SK-N-SH (cell line): ENCODE results near the gene TTLL7.

Source experiments
- FOXM1 ChIP-seq: IDR thresholded peaks from 2 replicates; pipeline ENCODE4 v1.4.0; 2012; ENCODE audit warnings: low read depth, mild to moderate bottlenecking
- JUND ChIP-seq: IDR thresholded peaks from 2 replicates; pipeline ENCODE4 v1.4.0; 2012
- NFIC ChIP-seq: IDR thresholded peaks from 2 replicates; pipeline ENCODE4 v1.4.0; 2012; ENCODE audit warnings: borderline replicate concordance
- POLR2AphosphoS5 ChIP-seq: IDR thresholded peaks from 2 replicates; pipeline ENCODE4 v1.6.1; 2012; ENCODE audit warnings: low read depth, low read length
- SIN3A ChIP-seq: IDR thresholded peaks from 2 replicates; pipeline ENCODE4 v1.6.1; 2012; ENCODE audit warnings: low read depth, mild to moderate bottlenecking, low read length, moderate library complexity, borderline replicate concordance
- TF ChIP-seq, protein P1 (sequence below): fragments of 200-600 bp; sonication (generic); IDR thresholded peaks from 2 replicates; pipeline ENCODE4 v1.6.1; 2017; ENCODE audit warnings: antibody characterized with exemption, mild to moderate bottlenecking, moderate library complexity
- TF ChIP-seq, protein P2 (sequence below): IDR thresholded peaks from 2 replicates; pipeline ENCODE4 v1.4.0; 2012; ENCODE audit warnings: low read depth
- TF ChIP-seq, protein P3 (sequence below): IDR thresholded peaks from 2 replicates; pipeline ENCODE4 v1.6.1; 2012; ENCODE audit warnings: mild to moderate bottlenecking, low read depth, low read length, moderate library complexity
- TF ChIP-seq, protein P4 (sequence below): IDR thresholded peaks from 2 replicates; pipeline ENCODE4 v1.4.0; 2012; ENCODE audit warnings: low read depth, borderline replicate concordance

DNA sequence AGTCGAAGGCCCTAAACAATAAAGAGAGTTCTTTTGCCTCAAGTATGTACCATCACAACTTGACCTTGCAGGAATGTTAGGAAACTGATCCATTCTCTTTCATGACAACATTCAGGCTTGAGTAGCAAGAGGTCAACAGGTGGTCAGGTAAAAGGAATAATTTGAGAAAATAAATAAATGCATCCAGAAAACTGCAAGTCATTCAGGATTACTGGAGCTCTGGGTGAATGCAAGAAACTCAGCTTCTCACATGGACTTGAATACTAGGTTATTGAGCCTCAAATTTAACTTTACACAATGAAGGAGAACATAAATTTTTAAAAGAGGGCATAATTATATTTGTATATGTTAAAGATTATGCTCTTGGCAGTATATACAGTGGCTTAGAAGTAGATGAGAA lies 76.5 kb downstream of the TTLL7 start:
- TF ChIP-seq SIN3A (no peak), FOXM1 (no peak), NFIC (no peak), POLR2AphosphoS5 (no peak), JUND (no peak)
- TF ChIP-seq, protein P1, sequence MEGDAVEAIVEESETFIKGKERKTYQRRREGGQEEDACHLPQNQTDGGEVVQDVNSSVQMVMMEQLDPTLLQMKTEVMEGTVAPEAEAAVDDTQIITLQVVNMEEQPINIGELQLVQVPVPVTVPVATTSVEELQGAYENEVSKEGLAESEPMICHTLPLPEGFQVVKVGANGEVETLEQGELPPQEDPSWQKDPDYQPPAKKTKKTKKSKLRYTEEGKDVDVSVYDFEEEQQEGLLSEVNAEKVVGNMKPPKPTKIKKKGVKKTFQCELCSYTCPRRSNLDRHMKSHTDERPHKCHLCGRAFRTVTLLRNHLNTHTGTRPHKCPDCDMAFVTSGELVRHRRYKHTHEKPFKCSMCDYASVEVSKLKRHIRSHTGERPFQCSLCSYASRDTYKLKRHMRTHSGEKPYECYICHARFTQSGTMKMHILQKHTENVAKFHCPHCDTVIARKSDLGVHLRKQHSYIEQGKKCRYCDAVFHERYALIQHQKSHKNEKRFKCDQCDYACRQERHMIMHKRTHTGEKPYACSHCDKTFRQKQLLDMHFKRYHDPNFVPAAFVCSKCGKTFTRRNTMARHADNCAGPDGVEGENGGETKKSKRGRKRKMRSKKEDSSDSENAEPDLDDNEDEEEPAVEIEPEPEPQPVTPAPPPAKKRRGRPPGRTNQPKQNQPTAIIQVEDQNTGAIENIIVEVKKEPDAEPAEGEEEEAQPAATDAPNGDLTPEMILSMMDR: no peak
- TF ChIP-seq, protein P2, sequence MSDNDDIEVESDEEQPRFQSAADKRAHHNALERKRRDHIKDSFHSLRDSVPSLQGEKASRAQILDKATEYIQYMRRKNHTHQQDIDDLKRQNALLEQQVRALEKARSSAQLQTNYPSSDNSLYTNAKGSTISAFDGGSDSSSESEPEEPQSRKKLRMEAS: no peak
- TF ChIP-seq, protein P3, sequence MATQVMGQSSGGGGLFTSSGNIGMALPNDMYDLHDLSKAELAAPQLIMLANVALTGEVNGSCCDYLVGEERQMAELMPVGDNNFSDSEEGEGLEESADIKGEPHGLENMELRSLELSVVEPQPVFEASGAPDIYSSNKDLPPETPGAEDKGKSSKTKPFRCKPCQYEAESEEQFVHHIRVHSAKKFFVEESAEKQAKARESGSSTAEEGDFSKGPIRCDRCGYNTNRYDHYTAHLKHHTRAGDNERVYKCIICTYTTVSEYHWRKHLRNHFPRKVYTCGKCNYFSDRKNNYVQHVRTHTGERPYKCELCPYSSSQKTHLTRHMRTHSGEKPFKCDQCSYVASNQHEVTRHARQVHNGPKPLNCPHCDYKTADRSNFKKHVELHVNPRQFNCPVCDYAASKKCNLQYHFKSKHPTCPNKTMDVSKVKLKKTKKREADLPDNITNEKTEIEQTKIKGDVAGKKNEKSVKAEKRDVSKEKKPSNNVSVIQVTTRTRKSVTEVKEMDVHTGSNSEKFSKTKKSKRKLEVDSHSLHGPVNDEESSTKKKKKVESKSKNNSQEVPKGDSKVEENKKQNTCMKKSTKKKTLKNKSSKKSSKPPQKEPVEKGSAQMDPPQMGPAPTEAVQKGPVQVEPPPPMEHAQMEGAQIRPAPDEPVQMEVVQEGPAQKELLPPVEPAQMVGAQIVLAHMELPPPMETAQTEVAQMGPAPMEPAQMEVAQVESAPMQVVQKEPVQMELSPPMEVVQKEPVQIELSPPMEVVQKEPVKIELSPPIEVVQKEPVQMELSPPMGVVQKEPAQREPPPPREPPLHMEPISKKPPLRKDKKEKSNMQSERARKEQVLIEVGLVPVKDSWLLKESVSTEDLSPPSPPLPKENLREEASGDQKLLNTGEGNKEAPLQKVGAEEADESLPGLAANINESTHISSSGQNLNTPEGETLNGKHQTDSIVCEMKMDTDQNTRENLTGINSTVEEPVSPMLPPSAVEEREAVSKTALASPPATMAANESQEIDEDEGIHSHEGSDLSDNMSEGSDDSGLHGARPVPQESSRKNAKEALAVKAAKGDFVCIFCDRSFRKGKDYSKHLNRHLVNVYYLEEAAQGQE: no peak
- TF ChIP-seq, protein P4, sequence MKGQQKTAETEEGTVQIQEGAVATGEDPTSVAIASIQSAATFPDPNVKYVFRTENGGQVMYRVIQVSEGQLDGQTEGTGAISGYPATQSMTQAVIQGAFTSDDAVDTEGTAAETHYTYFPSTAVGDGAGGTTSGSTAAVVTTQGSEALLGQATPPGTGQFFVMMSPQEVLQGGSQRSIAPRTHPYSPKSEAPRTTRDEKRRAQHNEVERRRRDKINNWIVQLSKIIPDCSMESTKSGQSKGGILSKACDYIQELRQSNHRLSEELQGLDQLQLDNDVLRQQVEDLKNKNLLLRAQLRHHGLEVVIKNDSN: no peak
